NB4 (cell line): Measurements from ENCODE around the gene ACADL.

Source experiments
- MYC ChIP-seq: IDR thresholded peaks from 2 replicates; pipeline ENCODE4 v1.6.1; 2011; ENCODE audit warnings: low read depth, low read length
- POLR2A ChIP-seq: IDR thresholded peaks from 2 replicates; pipeline ENCODE4 v1.6.1; 2011; ENCODE audit warnings: mild to moderate bottlenecking; ENCODE audit not compliant: insufficient read length; ENCODE audit errors: extremely low read depth
- TF ChIP-seq, protein P1 (sequence below): IDR thresholded peaks from one replicate; pipeline ENCODE4 v1.5.1; 2012; ENCODE audit warnings: low read depth, low read length
- TF ChIP-seq, protein P2 (sequence below): IDR thresholded peaks from 2 replicates; pipeline ENCODE4 v1.6.1; 2011; ENCODE audit warnings: low read depth, low read length

DNA sequence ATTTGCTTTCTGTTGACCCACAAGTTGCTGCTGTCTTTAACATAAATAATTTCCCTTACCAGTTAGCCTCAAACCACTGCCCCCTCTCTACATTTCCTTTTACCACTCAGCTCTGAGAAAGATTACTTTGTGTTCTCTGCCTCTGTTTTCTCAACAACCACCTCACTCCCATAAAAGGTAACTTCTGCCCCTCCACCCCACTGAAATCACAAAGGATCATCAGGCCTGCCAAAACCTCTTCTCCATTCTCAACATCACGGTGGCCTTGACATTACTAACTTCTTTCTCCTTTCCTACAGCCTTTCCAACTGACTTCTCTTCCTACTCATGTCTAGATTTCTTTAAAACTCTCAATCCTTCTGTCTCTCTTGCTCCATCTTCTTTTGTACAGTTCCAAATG is 10.1 kb downstream of the ACADL start:
- TF ChIP-seq, protein P1, sequence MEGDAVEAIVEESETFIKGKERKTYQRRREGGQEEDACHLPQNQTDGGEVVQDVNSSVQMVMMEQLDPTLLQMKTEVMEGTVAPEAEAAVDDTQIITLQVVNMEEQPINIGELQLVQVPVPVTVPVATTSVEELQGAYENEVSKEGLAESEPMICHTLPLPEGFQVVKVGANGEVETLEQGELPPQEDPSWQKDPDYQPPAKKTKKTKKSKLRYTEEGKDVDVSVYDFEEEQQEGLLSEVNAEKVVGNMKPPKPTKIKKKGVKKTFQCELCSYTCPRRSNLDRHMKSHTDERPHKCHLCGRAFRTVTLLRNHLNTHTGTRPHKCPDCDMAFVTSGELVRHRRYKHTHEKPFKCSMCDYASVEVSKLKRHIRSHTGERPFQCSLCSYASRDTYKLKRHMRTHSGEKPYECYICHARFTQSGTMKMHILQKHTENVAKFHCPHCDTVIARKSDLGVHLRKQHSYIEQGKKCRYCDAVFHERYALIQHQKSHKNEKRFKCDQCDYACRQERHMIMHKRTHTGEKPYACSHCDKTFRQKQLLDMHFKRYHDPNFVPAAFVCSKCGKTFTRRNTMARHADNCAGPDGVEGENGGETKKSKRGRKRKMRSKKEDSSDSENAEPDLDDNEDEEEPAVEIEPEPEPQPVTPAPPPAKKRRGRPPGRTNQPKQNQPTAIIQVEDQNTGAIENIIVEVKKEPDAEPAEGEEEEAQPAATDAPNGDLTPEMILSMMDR: no peak
- no peak for TF ChIP-seq POLR2A
- TF ChIP-seq, protein P2, sequence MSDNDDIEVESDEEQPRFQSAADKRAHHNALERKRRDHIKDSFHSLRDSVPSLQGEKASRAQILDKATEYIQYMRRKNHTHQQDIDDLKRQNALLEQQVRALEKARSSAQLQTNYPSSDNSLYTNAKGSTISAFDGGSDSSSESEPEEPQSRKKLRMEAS: no peak
- TF ChIP-seq MYC: no peak
